HG03460 (cell line): Measurements from ENCODE around the gene GAS2L2.

ENCODE experiments used
- ATAC-seq: cut with Tn5 transposase; IDR thresholded peaks from one replicate; pipeline ENCODE4 v1.9.1; 2021; ENCODE audit not compliant: unreplicated experiment

Gene GAS2L2

GRCh38 chr17:35701491-35701890, 51.5 kb downstream of the GAS2L2 start:
- no peak for ATAC-seq

- ATAC-seq, result no peak
Observed at GRCh38 chr17:35700150-35700549, 52.9 kb downstream of the GAS2L2 start.

- ATAC-seq, result no peak
Observed at GRCh38 chr17:35698800-35699199, 54.2 kb downstream of the GAS2L2 start.

- ATAC-seq, result no peak
Observed at GRCh38 chr17:35695613-35696012, 57.4 kb downstream of the GAS2L2 start.

GRCh38 chr17:35694906-35695305, 58.1 kb downstream of the GAS2L2 start:
- ATAC-seq, result no peak
